HEK293T (cell line): ENCODE results near the gene PPP1R3A.

Source experiments
- BHLHE40 ChIP-seq: fragments of 450-650 bp; IDR thresholded peaks from 2 replicates; pipeline ENCODE4 v1.6.1; 2016; ENCODE audit warnings: mild to moderate bottlenecking, moderate library complexity, borderline replicate concordance
- CTBP1 ChIP-seq: fragments of 450-650 bp; IDR thresholded peaks from 2 replicates; pipeline ENCODE4 v1.6.1; 2016; ENCODE audit warnings: borderline replicate concordance
- PKNOX1 ChIP-seq: fragments of 450-650 bp; IDR thresholded peaks from 2 replicates; pipeline ENCODE4 v1.6.1; 2016
- SP1 ChIP-seq: fragments of 450-650 bp; IDR thresholded peaks from 2 replicates; pipeline ENCODE4 v1.6.1; 2017
- SUZ12 ChIP-seq: fragments of 450-650 bp; IDR thresholded peaks from 2 replicates; pipeline ENCODE4 v1.6.1; 2016; ENCODE audit warnings: mild to moderate bottlenecking

GRCh38 chr7:113912876-113913275, 5.9 kb downstream of the PPP1R3A start:
- no peak for TF ChIP-seq BHLHE40
- TF ChIP-seq SP1, result no peak
- no peak for TF ChIP-seq PKNOX1
- TF ChIP-seq CTBP1, result no peak
- TF ChIP-seq SUZ12, result no peak
